Esophagus squamous epithelium (tissue), 5 donors: ENCODE data around the gene MROH8. TPM values are rescaled to one million over a fixed set of nuclear protein-coding genes. Genes with fewer than 3 reads are reported as not detected.

Source experiments
- DNase-seq: peaks from one replicate; lab custom pipeline; 2025; lab: John Stamatoyannopoulos, UW
- H3K27ac ChIP-seq, 4 donors: fragments of 200-600 bp; sonication (generic); one replicate each; pipeline ENCODE4 v1.5.1; 2016 to 2019; ENCODE audit warnings: mild to moderate bottlenecking in 1 of 4
- H3K27me3 ChIP-seq, 4 donors: fragments of 200-600 bp; sonication (generic); 1 replicate in 3 of 4; 2 replicates in 1 of 4; pipeline versions ENCODE4 v1.5.1 to v1.6.0; 2017 to 2021; ENCODE audit warnings: antibody characterized with exemption in 1 of 4
- H3K36me3 ChIP-seq, 3 donors: fragments of 200-600 bp; sonication (generic); one replicate each; pipeline ENCODE4 v1.5.1; 2016 to 2019
- H3K4me1 ChIP-seq, 3 donors: fragments of 200-600 bp; sonication (generic); one replicate each; pipeline ENCODE4 v1.5.1; 2017 to 2019
- H3K4me3 ChIP-seq, 4 donors: fragments of 200-600 bp; sonication (generic); 1 replicate in 3 of 4; 2 replicates in 1 of 4; pipeline ENCODE4 v1.5.1; 2016 to 2019; ENCODE audit warnings: mild to moderate bottlenecking in 2 of 4, moderate library complexity in 1 of 4
- H3K9me3 ChIP-seq, 3 donors: fragments of 200-600 bp; sonication (generic); one replicate each; pipeline ENCODE4 v1.5.1; 2016 to 2019
- CTCF ChIP-seq, 6 experiments: fragments of 450-650 bp in 4 of 6; fragments of 200-600 bp in 2 of 6; sonication (generic) in 2 of 6; IDR thresholded peaks; one replicate each; pipeline ENCODE4 v1.5.1; 2016 to 2019; ENCODE audit warnings: antibody characterized with exemption in 6 of 6, mild to moderate bottlenecking in 4 of 6, moderate library complexity in 4 of 6
- POLR2A ChIP-seq, 4 donors: fragments of 450-650 bp; IDR thresholded peaks; one replicate each; pipeline ENCODE4 v1.6.1; 2017; ENCODE audit warnings: antibody characterized with exemption in 4 of 4, mild to moderate bottlenecking in 4 of 4, moderate library complexity in 3 of 4
- WGBS, 2 donors: methylation state at CpG; one replicate each; pipeline ENCODE4 v1.1.5; 2018; 5-methylcytosine and 5-hydroxymethylcytosine counted together
- intact Hi-C: fragments of 100-400 bp; cut with DNase I; formaldehyde crosslinking; loops from one replicate; pipeline ENCODE4 v1.15.0; 2022
- total RNA-seq, 4 donors: library from RNA; depleted of rRNA; stranded (reverse); fragments of >200 nt; gene quantifications; one replicate each; pipeline ENCODE4 v1.1.0, GENCODE V29; 2016
- donor health status: DM: yes; HTN: yes; CAD: no.

Gene MROH8
- under 1 TPM; 0.40 to 0.95 (median 0.55) TPM for total RNA-seq

GRCh38 chr20:37178839-37179682 lies at the start of gene MROH8, which contains the start of gene RPN2:
Gene MROH8, minus strand, starts transcription at chr20:37179548.
Gene RPN2, plus strand, starts transcription at chr20:37179330. Its CDS starts 27 bp downstream, at chr20:37179357.
- Histone ChIP-seq H3K9me3 (no peaks in the 10 kb centered on the region), H3K4me1 (peaks cover 7 to 55% (median 23%) of the 10 kb centered on the region in 3 donors), H3K4me3 (peak within 1 kb of the TSS; percentile 70 to 90 (median 89)), H3K27ac (peak within 1 kb of the TSS; percentile 94 to 98 (median 97)), H3K36me3 (peaks cover 0 to 21% (median 0%) of the 10 kb centered on the region in 3 donors), H3K27me3 (no peaks in the 10 kb centered on the region)
- intact Hi-C loops: no loop called here
- WGBS, 2 donors: 0% methylated on average over 17 of the region's 80 CpGs; no CpG with 5 or more reads in 1 of the 2 donors
- peak; percentile 70 for DNase-seq
- TF ChIP-seq CTCF (IDR thresholded peaks at IDR 0.05) (peak in 1 of 6 experiments; percentile 40), POLR2A (IDR thresholded peaks at IDR 0.05) (peak in 3 of 4 donors; percentile 39 to 80 (median 62))

GRCh38 chr20:37228656-37229055 lies 49.3 kb upstream of the MROH8 start:
- H3K27me3 ChIP-seq: no peaks in the 10 kb centered on the region
- H3K9me3 ChIP-seq: no peaks in the 10 kb centered on the region
- no peak overlapping the region for H3K4me3 ChIP-seq
- peaks cover 21 to 100% (median 67%) of the 10 kb centered on the region in 3 donors for H3K36me3 ChIP-seq
- TF ChIP-seq CTCF (IDR thresholded peaks at IDR 0.05): no peak
- TF ChIP-seq POLR2A (IDR thresholded peaks at IDR 0.05): no peak
- peak overlapping the region; percentile 1 to 75 (median 32) for H3K27ac ChIP-seq
- intact Hi-C loops: no loop called here
- no peak for DNase-seq
- WGBS, 2 donors: 43 to 59% methylated on average over 5 of the region's 5 CpGs
- H3K4me1 ChIP-seq: peaks cover 0 to 57% (median 32%) of the 10 kb centered on the region in 3 donors

GRCh38 chr20:37228082-37228481 lies 48.7 kb upstream of the MROH8 start:
- H3K36me3 ChIP-seq: peaks cover 18 to 100% (median 68%) of the 10 kb centered on the region in 3 donors
- H3K27ac ChIP-seq: peak overlapping the region; percentile 1 to 75 (median 32)
- no peak for DNase-seq
- no peaks in the 10 kb centered on the region for H3K9me3 ChIP-seq
- 30 to 35% methylated on average over 6 of the region's 6 CpGs for WGBS, 2 donors
- no peak overlapping the region for H3K4me3 ChIP-seq
- TF ChIP-seq POLR2A (IDR thresholded peaks at IDR 0.05) (no peak), CTCF (IDR thresholded peaks at IDR 0.05) (no peak)
- peaks cover 0 to 56% (median 32%) of the 10 kb centered on the region in 3 donors for H3K4me1 ChIP-seq
- H3K27me3 ChIP-seq: no peaks in the 10 kb centered on the region
- intact Hi-C loops: no loop called here

GRCh38 chr20:37226889-37227288 lies 47.5 kb upstream of the MROH8 start:
- WGBS, 2 donors: 76 to 85% methylated on average over 3 of the region's 3 CpGs
- no peak for DNase-seq
- peaks cover 18 to 100% (median 57%) of the 10 kb centered on the region in 3 donors for H3K36me3 ChIP-seq
- H3K4me1 ChIP-seq: peaks cover 0 to 65% (median 32%) of the 10 kb centered on the region in 3 donors
- intact Hi-C loops: no loop called here
- H3K27ac ChIP-seq: peak overlapping the region in 2 of 4 donors; percentile 30 to 75
- no peak overlapping the region for H3K4me3 ChIP-seq
- H3K9me3 ChIP-seq: no peaks in the 10 kb centered on the region
- H3K27me3 ChIP-seq: no peaks in the 10 kb centered on the region
- TF ChIP-seq POLR2A (IDR thresholded peaks at IDR 0.05) (no peak), CTCF (IDR thresholded peaks at IDR 0.05) (no peak)

- DNase-seq: no peak
- intact Hi-C loops: no loop called here
- H3K9me3 ChIP-seq: no peaks in the 10 kb centered on the region
- no peak overlapping the region for H3K27ac ChIP-seq
- H3K36me3 ChIP-seq: peaks cover 14 to 100% (median 39%) of the 10 kb centered on the region in 3 donors
- 37 to 75% methylated on average over 5 of the region's 5 CpGs for WGBS, 2 donors
- H3K4me1 ChIP-seq: peaks cover 6 to 71% (median 32%) of the 10 kb centered on the region in 3 donors
- H3K4me3 ChIP-seq: no peak overlapping the region
- H3K27me3 ChIP-seq: no peaks in the 10 kb centered on the region
- no peak for TF ChIP-seq POLR2A (IDR thresholded peaks at IDR 0.05)
- TF ChIP-seq CTCF (IDR thresholded peaks at IDR 0.05): no peak
Measured at GRCh38 chr20:37225146-37225545, 45.8 kb upstream of the MROH8 start.
